ENCODE results near the gene COPS8.

The COPS8 gene

GRCh38 chr2:237143118-237143517, 57.4 kb downstream of the COPS8 start:
- no peak overlapping the region for H3K27ac ChIP-seq
- no peaks in the 10 kb centered on the region for H3K36me3 ChIP-seq
- TF ChIP-seq CTCF (IDR thresholded peaks at IDR 0.05) = no peak
- H3K4me3 ChIP-seq (ENCODE audit: low read depth in 1 of 2, low read length in 1 of 2) = no peak overlapping the region
- H3K4me1 ChIP-seq (ENCODE audit: control insufficient read depth in 1 of 2, insufficient read depth in 1 of 2, low read depth in 1 of 2, low read length in 1 of 2) = no peaks in the 10 kb centered on the region
- H3K9me3 ChIP-seq = no peaks in the 10 kb centered on the region
- no peaks in the 10 kb centered on the region for H3K27me3 ChIP-seq

DNA sequence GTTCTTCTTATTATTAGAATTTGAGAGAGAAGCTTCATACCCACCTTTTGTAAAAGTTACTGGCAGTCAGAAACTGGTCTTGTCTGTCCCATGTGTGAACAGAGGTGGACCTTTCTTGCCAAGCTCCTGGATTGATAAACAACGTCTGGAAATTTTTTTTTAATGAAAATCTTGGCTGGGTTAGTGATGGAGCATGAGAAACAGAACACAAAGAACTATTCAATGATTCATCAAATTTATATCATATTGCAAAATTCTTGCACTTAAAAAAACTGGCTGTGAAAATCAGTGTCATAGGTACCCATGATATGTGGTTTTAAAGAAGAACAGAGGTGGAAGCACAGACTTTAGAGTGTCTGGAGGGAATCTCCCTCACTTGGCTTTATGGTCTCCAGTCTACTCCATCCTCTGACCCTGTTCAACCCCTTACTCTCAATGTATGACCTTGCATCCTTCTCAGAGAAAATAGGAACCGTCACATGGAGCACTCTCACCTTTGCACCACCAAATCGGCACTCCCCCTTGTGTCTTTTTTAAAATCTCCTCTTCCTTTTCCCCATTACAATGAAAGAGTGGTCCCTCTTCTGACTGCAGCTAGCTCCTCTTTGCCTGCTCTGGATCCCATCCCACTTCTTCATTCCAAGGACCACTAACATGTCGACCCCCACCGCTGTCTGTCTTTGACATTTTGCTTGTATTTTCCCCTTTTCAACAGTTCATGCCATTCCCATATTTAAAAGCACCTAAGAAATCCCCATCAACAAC, 58.2 kb downstream of the COPS8 start:
- Histone ChIP-seq H3K27me3 (no peaks in the 10 kb centered on the region), H3K4me3 (ENCODE audit: low read depth in 1 of 2, low read length in 1 of 2) (no peak overlapping the region), H3K36me3 (no peaks in the 10 kb centered on the region), H3K9me3 (no peaks in the 10 kb centered on the region), H3K27ac (no peak overlapping the region), H3K4me1 (ENCODE audit: control insufficient read depth in 1 of 2, insufficient read depth in 1 of 2, low read depth in 1 of 2, low read length in 1 of 2) (no peaks in the 10 kb centered on the region)
- no peak for TF ChIP-seq CTCF (IDR thresholded peaks at IDR 0.05)

- Histone ChIP-seq H3K9me3 (no peaks in the 10 kb centered on the region), H3K36me3 (no peaks in the 10 kb centered on the region), H3K27me3 (no peaks in the 10 kb centered on the region), H3K4me3 (ENCODE audit: low read depth in 1 of 2, low read length in 1 of 2) (no peak overlapping the region), H3K27ac (no peak overlapping the region), H3K4me1 (ENCODE audit: control insufficient read depth in 1 of 2, insufficient read depth in 1 of 2, low read depth in 1 of 2, low read length in 1 of 2) (no peaks in the 10 kb centered on the region)
- TF ChIP-seq CTCF (IDR thresholded peaks at IDR 0.05) = no peak
Observed at GRCh38 chr2:237144516-237144915, 58.8 kb downstream of the COPS8 start.

DNA sequence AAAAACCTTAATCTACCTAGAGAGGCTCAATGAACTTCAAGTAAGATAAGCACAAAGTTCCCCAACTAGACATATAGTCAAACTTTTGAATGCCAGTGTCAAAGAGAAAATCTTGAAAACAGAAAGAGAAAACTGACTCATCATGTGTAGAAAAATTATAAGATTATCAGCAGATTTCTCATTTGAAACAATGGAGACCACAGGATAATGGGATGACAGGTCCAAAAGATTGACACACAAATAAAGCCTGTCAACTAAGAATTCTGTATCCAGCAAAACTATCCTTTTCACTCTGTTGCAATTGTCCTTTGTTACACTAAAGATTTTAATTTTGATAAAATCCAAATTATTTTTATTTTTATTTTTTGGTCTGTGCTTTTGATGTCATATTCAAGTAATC, 61.6 kb downstream of the COPS8 start:
- H3K9me3 ChIP-seq = no peaks in the 10 kb centered on the region
- no peak overlapping the region for H3K27ac ChIP-seq
- no peaks in the 10 kb centered on the region for H3K4me1 ChIP-seq (ENCODE audit: control insufficient read depth in 1 of 2, insufficient read depth in 1 of 2, low read depth in 1 of 2, low read length in 1 of 2)
- H3K36me3 ChIP-seq = no peaks in the 10 kb centered on the region
- H3K27me3 ChIP-seq = no peaks in the 10 kb centered on the region
- no peak for TF ChIP-seq CTCF (IDR thresholded peaks at IDR 0.05)
- H3K4me3 ChIP-seq (ENCODE audit: low read depth in 1 of 2, low read length in 1 of 2) = no peak overlapping the region

DNA sequence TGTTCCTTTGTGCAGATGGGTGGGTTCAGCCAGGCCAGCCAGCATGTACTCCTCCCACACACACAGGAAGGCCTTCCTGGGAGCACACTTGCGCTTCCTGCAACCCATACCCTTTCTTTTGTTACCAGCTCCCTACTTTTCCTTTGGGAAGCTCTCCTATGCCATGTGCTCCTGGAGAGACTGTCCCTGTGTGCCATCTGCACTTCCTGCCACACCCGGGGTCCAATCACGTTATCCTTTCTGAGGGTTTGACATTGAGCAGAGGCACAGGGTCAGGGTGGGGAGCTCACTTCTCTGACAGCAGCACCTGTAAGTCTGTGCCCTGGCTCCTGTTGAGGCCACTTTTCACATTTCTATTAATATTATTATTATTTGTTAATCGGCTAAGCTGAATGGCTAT, 62.9 kb downstream of the COPS8 start:
- Histone ChIP-seq H3K36me3 (no peaks in the 10 kb centered on the region), H3K27ac (no peak overlapping the region), H3K27me3 (no peaks in the 10 kb centered on the region), H3K4me1 (ENCODE audit: control insufficient read depth in 1 of 2, insufficient read depth in 1 of 2, low read depth in 1 of 2, low read length in 1 of 2) (no peaks in the 10 kb centered on the region), H3K9me3 (no peaks in the 10 kb centered on the region), H3K4me3 (ENCODE audit: low read depth in 1 of 2, low read length in 1 of 2) (no peak overlapping the region)
- TF ChIP-seq CTCF (IDR thresholded peaks at IDR 0.05) = no peak

Data from neutrophil (primary cell).